GM12892 (cell line): ENCODE results near the gene FILIP1.

Experiments used
- POLR2A ChIP-seq: IDR thresholded peaks from 2 replicates; pipeline ENCODE4 v1.6.1; 2011; ENCODE audit warnings: low read depth, low read length, control low read depth
- POLR2AphosphoS5 ChIP-seq: IDR thresholded peaks from 2 replicates; pipeline ENCODE4 v1.6.1; 2011; ENCODE audit warnings: low read depth, low read length, control low read depth
- TAF1 ChIP-seq: IDR thresholded peaks from 2 replicates; pipeline ENCODE4 v1.6.1; 2011; ENCODE audit warnings: low read depth, mild to moderate bottlenecking, control low read depth, low read length, borderline replicate concordance

DNA sequence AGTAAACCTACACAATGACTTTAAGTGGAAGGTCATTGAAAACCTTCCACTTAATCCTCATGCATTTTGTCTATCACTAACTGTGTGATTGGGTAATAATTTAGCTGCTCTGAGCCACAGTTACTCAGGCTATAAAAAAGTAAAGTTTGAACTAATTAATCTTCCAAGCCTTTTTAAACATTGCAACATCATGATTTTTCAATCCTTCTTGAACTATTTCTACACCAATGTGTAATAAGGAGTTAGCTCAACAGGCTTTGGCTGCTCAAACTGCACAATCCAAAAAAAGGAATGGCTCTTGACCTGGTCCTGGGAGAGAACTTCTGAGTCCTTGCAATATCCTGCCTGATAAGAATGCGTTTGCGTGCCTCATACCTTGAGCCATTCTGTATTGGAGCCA is 34.8 kb upstream of the FILIP1 start:
- TF ChIP-seq POLR2A, result no peak
- no peak for TF ChIP-seq POLR2AphosphoS5
- TF ChIP-seq TAF1, result no peak
